H9 (cell line): Measurements from ENCODE around the gene CYS1. TPM values are rescaled to one million over a fixed set of nuclear protein-coding genes. Genes with fewer than 3 reads are reported as not detected.

ENCODE experiments used
- DNase-seq: peaks from one replicate; pipeline ENCODE4 v3.0.0-alpha.2; 2017
- H2AFZ ChIP-seq: one replicate; pipeline ENCODE4 v1.6.1; 2013; ENCODE audit warnings: mild to moderate bottlenecking, low read length, control low read depth, moderate library complexity
- H2AK5ac ChIP-seq: 2 replicates; pipeline ENCODE4 v1.6.1; 2013; ENCODE audit warnings: low read length, control low read depth, mixed read lengths; ENCODE audit not compliant: insufficient read length
- H2BK120ac ChIP-seq: one replicate; pipeline ENCODE4 v1.6.1; 2013; ENCODE audit warnings: low read depth, mild to moderate bottlenecking, low read length, control low read depth, inconsistent platforms; ENCODE audit not compliant: poor library complexity, severe bottlenecking
- H2BK12ac ChIP-seq: 2 replicates; pipeline ENCODE4 v1.6.1; 2013; ENCODE audit warnings: low read length, control low read depth, mixed read lengths, low read depth; ENCODE audit not compliant: insufficient read length
- H2BK15ac ChIP-seq: 2 replicates; pipeline ENCODE4 v1.6.1; 2013; ENCODE audit warnings: low read depth, low read length, control low read depth
- H2BK20ac ChIP-seq: one replicate; pipeline ENCODE4 v1.6.1; 2013; ENCODE audit warnings: low read depth, mild to moderate bottlenecking, low read length, control low read depth, inconsistent platforms; ENCODE audit not compliant: poor library complexity, severe bottlenecking
- H2BK5ac ChIP-seq: 2 replicates; pipeline ENCODE4 v1.6.1; 2013; ENCODE audit warnings: low read length, control low read depth, mixed read lengths; ENCODE audit not compliant: insufficient read length
- H3K14ac ChIP-seq: 2 replicates; pipeline ENCODE4 v1.6.1; 2013; ENCODE audit warnings: low read length, control low read depth; ENCODE audit not compliant: insufficient read depth
- H3K18ac ChIP-seq: 2 replicates; pipeline ENCODE4 v1.6.1; 2013; ENCODE audit warnings: low read depth, mild to moderate bottlenecking, mixed read lengths, low read length, control low read depth; ENCODE audit not compliant: insufficient read length
- H3K23ac ChIP-seq: 2 replicates; pipeline ENCODE4 v1.6.1; 2013; ENCODE audit warnings: low read length, control low read depth, mixed read lengths, low read depth; ENCODE audit not compliant: insufficient read length
- H3K23me2 ChIP-seq: 2 replicates; pipeline ENCODE4 v1.6.1; 2013; ENCODE audit warnings: low read depth, mild to moderate bottlenecking, mixed read lengths, low read length, control low read depth; ENCODE audit not compliant: insufficient read length, poor library complexity, severe bottlenecking
- H3K27ac ChIP-seq: 2 replicates; pipeline ENCODE4 v1.5.1; 2013; ENCODE audit warnings: low read length, control low read depth, mixed read lengths, low read depth; ENCODE audit not compliant: insufficient read length
- H3K27me3 ChIP-seq: 2 replicates; pipeline ENCODE4 v1.6.1; 2013; ENCODE audit warnings: low read length, control low read depth, inconsistent platforms; ENCODE audit not compliant: insufficient read depth
- H3K4ac ChIP-seq: 2 replicates; pipeline ENCODE4 v1.6.1; 2013; ENCODE audit warnings: low read depth, mild to moderate bottlenecking, control low read depth, inconsistent platforms, low read length, moderate library complexity
- H3K4me1 ChIP-seq: 2 replicates; pipeline ENCODE4 v1.6.1; 2013; ENCODE audit warnings: low read length, control low read depth, inconsistent platforms; ENCODE audit not compliant: insufficient read depth
- H3K4me2 ChIP-seq: 2 replicates; pipeline ENCODE4 v1.6.1; 2013; ENCODE audit warnings: low read length, control low read depth, mixed read lengths; ENCODE audit not compliant: insufficient read length, insufficient read depth
- H3K56ac ChIP-seq: 2 replicates; pipeline ENCODE4 v1.6.1; 2013; ENCODE audit warnings: low read depth, mild to moderate bottlenecking, mixed read lengths, low read length, control low read depth; ENCODE audit not compliant: insufficient read length
- H3K79me1 ChIP-seq: 2 replicates; pipeline ENCODE4 v1.6.1; 2013; ENCODE audit warnings: low read depth, mild to moderate bottlenecking, moderate library complexity, low read length, control low read depth, inconsistent platforms; ENCODE audit not compliant: insufficient read depth, poor library complexity, severe bottlenecking
- H3K79me2 ChIP-seq: 2 replicates; pipeline ENCODE4 v1.6.1; 2013; ENCODE audit warnings: low read length, control low read depth, inconsistent platforms; ENCODE audit not compliant: insufficient read depth
- H3K9ac ChIP-seq: 2 replicates; pipeline ENCODE4 v1.6.1; 2013; ENCODE audit warnings: low read length, control low read depth, mixed read lengths; ENCODE audit not compliant: insufficient read length; ENCODE audit errors: extremely low read depth
- H3K9me3 ChIP-seq: one replicate; pipeline ENCODE4 v1.6.1; 2013; ENCODE audit warnings: low read depth, low read length, inconsistent platforms; ENCODE audit not compliant: control insufficient read depth
- H3T11ph ChIP-seq: one replicate; pipeline ENCODE4 v1.6.1; 2013; ENCODE audit warnings: mild to moderate bottlenecking, low read length, control low read depth, inconsistent platforms
- H4K20me1 ChIP-seq: one replicate; pipeline ENCODE4 v1.6.1; 2013; ENCODE audit not compliant: control insufficient read depth, insufficient read length, insufficient read depth
- H4K5ac ChIP-seq: 2 replicates; pipeline ENCODE4 v1.6.1; 2013; ENCODE audit warnings: low read depth, mild to moderate bottlenecking, mixed read lengths, low read length, control low read depth; ENCODE audit not compliant: insufficient read length
- H4K8ac ChIP-seq: replicated peaks from 2 replicates; pipeline ENCODE4 v1.6.1; 2013; ENCODE audit warnings: low read length, control low read depth, mixed read lengths, low read depth; ENCODE audit not compliant: insufficient read length
- H4K91ac ChIP-seq: 2 replicates; pipeline ENCODE4 v1.6.1; 2013; ENCODE audit warnings: low read depth, mild to moderate bottlenecking, moderate library complexity, mixed read lengths, low read length, control low read depth; ENCODE audit not compliant: insufficient read length
- H3K27ac Mint-ChIP-seq, 3 experiments: 2 replicates in 2 of 3; 3 replicates in 1 of 3; pipeline ENCODE4 v1.8.0; 2020 to 2021; ENCODE audit warnings: mixed read lengths in 3 of 3, mild to moderate bottlenecking in 1 of 3, moderate library complexity in 1 of 3
- H3K27me3 Mint-ChIP-seq: 2 replicates; pipeline ENCODE4 v1.8.0; 2021; ENCODE audit warnings: low read depth, mild to moderate bottlenecking, moderate library complexity, mixed read lengths
- H3K36me3 Mint-ChIP-seq, 3 experiments: 2 replicates in 2 of 3; 3 replicates in 1 of 3; pipeline ENCODE4 v1.8.0; 2020 to 2021; ENCODE audit warnings: low read depth in 3 of 3, mixed read lengths in 3 of 3; ENCODE audit not compliant: insufficient read depth in 1 of 3
- H3K4me1 Mint-ChIP-seq, 2 experiments: 2 replicates each; pipeline ENCODE4 v1.8.0; 2020; ENCODE audit warnings: mixed read lengths in 2 of 2
- H3K4me3 Mint-ChIP-seq, 2 experiments: 2 replicates in 1 of 2; 3 replicates in 1 of 2; pipeline ENCODE4 v1.8.0; 2020 to 2021; ENCODE audit warnings: mild to moderate bottlenecking in 2 of 2, mixed read lengths in 2 of 2, moderate library complexity in 1 of 2
- H3K9me3 Mint-ChIP-seq, 2 experiments: 2 replicates in 1 of 2; 3 replicates in 1 of 2; pipeline ENCODE4 v1.8.0; 2020; ENCODE audit warnings: mild to moderate bottlenecking in 2 of 2, mixed read lengths in 2 of 2, moderate library complexity in 1 of 2
- CTCF ChIP-seq: fragments of 200-600 bp; sonication (generic); conservative IDR thresholded peaks from 3 replicates; pipeline ENCODE4 v1.8.0; 2021; ENCODE audit warnings: antibody characterized with exemption, mild to moderate bottlenecking
- total RNA-seq: library from RNA; stranded (reverse); gene quantifications from 2 replicates; pipeline ENCODE4 v1.2.1, GENCODE V29; 2021

CYS1 gene
- total RNA-seq, 1 experiment from 2014 or later: 0.35 TPM

- H4K20me1 ChIP-seq: no peaks in the 10 kb centered on the region
- H2BK120ac ChIP-seq: no peak overlapping the region
- H3K9me3 ChIP-seq: no peaks in the 10 kb centered on the region
- H3K9me3 Mint-ChIP-seq: no peaks in the 10 kb centered on the region; a peak in 1 of 5 replicates
- H3K4me3 Mint-ChIP-seq: no peak overlapping the region
- H4K8ac ChIP-seq: no peak overlapping the region
- no peak overlapping the region for H2BK15ac ChIP-seq
- H2BK20ac ChIP-seq: no peak overlapping the region
- H3K23ac ChIP-seq: no peak overlapping the region
- no peak overlapping the region for H2BK5ac ChIP-seq
- H3K79me1 ChIP-seq: no peaks in the 10 kb centered on the region
- no peak overlapping the region for H3K9ac ChIP-seq
- peaks cover 32% of the 10 kb centered on the region for H3K27me3 Mint-ChIP-seq
- no peak overlapping the region for H4K5ac ChIP-seq
- H3K18ac ChIP-seq: no peak overlapping the region
- H3K4me1 ChIP-seq: no peaks in the 10 kb centered on the region
- no peak overlapping the region for H4K91ac ChIP-seq
- H3K79me2 ChIP-seq: no peaks in the 10 kb centered on the region
- H3K27ac Mint-ChIP-seq: no peak overlapping the region
- H3K4me1 Mint-ChIP-seq: peaks cover 14 to 21% of the 10 kb centered on the region in 2 experiments
- H3K27me3 ChIP-seq: no peaks in the 10 kb centered on the region; the same call in 1 of the 2 replicates
- no peak overlapping the region for H3K56ac ChIP-seq
- no peak overlapping the region for H2AK5ac ChIP-seq
- H3K36me3 Mint-ChIP-seq: peaks cover 0 to 10% (median 0%) of the 10 kb centered on the region in 3 experiments; a peak in 2 of 7 replicates
- H2AFZ ChIP-seq: no peak overlapping the region
- H3K4ac ChIP-seq: no peak overlapping the region
- no peak overlapping the region for H2BK12ac ChIP-seq
- H3K4me2 ChIP-seq: no peak overlapping the region
- no peak for DNase-seq
- no peak overlapping the region for H3K14ac ChIP-seq
- H3T11ph ChIP-seq: no peak overlapping the region
- H3K23me2 ChIP-seq: peaks cover 10% of the 10 kb centered on the region
- no peak overlapping the region for H3K27ac ChIP-seq
- no peak for TF ChIP-seq CTCF
Observed at GRCh38 chr2:10038716-10039115, 41.5 kb downstream of the CYS1 start.
